ENCODE measurements around the gene AP3B1.

- peak; percentile 92 for TF ChIP-seq CTCF (conservative IDR thresholded peaks at IDR 0.05; ENCODE audit: low read length)
- TF ChIP-seq EZH2phosphoT487 (IDR thresholded peaks at IDR 0.05; ENCODE audit: borderline replicate concordance) = no peak
Measured at GRCh38 chr5:78008356-78008967, 286.0 kb downstream of the AP3B1 start.
